SK-N-SH treated with all-trans-retinoic acid at 6 μM for 48 hours (cell line): ENCODE measurements around the gene ATP7B.

Experiments
- PPARA ChIP-seq: fragments of 250-450 bp; sonication (Bioruptor Pico); IDR thresholded peaks from 2 replicates; pipeline ENCODE4 v1.5.0; 2020; ENCODE audit warnings: mild to moderate bottlenecking, borderline replicate concordance
- SNAI2 ChIP-seq: fragments of 250-450 bp; sonication (Bioruptor Pico); IDR thresholded peaks from 2 replicates; pipeline ENCODE4 v1.5.0; 2020; ENCODE audit warnings: mild to moderate bottlenecking, moderate library complexity
- ZC3H10 ChIP-seq: fragments of 250-450 bp; sonication (Bioruptor Pico); IDR thresholded peaks from 2 replicates; pipeline ENCODE4 v1.5.1; 2021; ENCODE audit warnings: mild to moderate bottlenecking, moderate library complexity
- ZFP30 ChIP-seq: fragments of 450-650 bp; formaldehyde crosslinking; IDR thresholded peaks from 2 replicates; pipeline ENCODE4 v1.5.0; 2022; ENCODE audit warnings: mild to moderate bottlenecking, moderate library complexity

GRCh38 chr13:51912091-51912490 lies 99.2 kb downstream of the ATP7B start:
- no peak for TF ChIP-seq ZFP30 (CRISPR knock-in tag)
- no peak for TF ChIP-seq SNAI2 (CRISPR knock-in tag)
- no peak for TF ChIP-seq ZC3H10 (CRISPR knock-in tag)
- no peak for TF ChIP-seq PPARA
